Right forelimb (tissue), 1 donor: ENCODE measurements around the gene AP2A2.

Source experiments
- DNase-seq: peaks from one replicate; pipeline ENCODE4 v3.0.0-alpha.2; 2018

The AP2A2 gene

DNA sequence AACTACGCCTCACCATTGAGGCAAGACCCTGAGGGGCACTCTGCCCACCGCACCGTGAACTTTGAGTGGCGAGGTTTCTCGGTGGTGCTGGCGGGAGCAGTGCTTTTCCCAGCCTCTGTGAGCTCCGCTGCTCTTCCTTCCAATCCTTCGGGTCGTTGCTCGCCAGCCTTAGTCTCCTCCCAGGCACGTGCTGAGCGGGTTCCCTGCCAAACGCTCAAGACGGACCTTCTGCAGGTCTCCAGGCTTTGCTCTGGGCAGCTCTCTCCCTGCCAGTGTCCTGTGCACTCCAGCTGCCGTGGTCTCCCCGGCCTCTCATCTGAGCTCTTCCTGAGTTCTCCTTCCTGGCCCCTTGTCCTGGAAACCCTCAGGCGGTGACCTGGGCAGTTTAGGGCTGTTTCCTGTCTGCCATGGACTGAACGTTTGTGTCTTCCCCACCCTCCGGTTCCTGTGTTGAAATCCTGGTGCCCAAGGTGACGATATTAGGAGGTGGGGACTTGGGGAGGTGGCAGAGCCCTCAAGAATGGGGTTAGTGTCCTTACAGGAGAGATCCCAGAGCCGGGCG lies 122.0 kb downstream of the AP2A2 start:
- DNase-seq: no peak

DNA sequence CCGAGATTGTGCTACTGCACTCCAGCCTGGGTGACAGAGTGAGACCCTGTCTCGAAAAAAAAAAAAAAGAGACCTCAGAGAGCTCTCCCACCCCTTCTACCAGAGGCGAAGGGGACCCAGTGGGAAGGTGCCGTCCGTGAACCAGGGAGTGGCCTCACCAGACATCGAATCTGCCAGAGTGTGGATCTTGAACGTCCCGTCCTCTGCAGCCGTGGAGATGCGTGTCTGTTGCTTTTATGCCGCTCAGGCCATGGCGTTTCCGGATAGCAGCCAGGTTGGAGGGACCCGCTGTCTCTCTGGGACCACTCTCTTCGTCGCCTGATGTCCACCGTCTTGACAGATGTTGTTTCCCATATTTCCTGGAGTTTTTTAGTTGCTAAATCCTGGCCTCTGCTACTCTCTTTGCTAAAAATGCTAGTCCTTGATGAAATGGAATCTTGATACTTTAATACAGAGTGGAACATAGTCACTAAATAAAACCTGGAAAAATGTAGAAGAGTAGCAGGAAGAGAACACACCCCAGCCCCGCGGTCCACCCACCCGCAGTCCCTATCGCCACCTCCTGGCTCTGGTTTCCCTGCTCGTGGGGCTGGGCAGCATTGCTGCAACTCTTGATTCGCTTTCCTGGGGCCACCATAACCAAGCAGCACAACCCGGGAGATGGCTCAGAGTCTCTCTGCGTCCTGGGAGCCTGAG lies 122.9 kb downstream of the AP2A2 start:
- DNase-seq: no peak

DNA sequence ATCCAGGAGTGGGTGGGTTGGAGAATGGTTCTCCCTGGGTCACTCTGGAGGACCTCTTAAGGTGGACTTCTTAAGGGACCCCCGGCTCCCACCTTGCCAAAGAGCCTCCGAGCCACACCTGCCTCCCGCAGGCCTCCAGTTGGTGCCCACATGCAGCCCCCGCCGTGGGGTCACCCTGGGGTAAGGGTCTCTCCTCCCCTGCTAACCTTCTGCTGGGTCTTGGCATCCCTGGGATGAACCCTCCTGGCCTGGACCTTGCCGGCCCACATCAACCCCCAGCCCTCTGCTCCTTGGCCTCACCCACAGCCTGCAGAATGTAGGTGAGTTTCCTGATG lies 123.4 kb downstream of the AP2A2 start:
- DNase-seq: no peak

DNA sequence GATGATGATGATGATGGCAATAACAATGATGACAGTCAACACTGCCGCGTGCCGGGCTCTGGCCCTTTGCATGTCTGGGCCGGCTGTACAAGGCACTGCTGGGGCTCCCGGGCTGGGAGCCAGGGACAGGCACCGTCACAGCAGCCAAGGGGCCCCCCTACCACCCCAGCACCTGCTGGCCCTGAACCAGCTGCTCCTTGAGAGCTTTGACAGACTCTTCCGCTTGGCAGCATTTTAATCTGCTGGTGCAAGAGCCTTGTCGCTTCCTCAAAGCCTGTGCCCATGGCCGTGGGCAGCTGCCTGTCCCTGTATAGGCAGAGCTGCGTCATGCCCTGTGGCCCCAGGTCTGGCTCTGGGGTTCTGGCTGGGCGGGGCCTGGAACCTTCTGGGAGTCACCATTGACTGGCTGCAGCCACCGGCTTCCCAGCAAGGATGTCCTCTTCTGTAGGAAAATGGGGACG lies 123.8 kb downstream of the AP2A2 start:
- DNase-seq: peak; percentile 42

DNA sequence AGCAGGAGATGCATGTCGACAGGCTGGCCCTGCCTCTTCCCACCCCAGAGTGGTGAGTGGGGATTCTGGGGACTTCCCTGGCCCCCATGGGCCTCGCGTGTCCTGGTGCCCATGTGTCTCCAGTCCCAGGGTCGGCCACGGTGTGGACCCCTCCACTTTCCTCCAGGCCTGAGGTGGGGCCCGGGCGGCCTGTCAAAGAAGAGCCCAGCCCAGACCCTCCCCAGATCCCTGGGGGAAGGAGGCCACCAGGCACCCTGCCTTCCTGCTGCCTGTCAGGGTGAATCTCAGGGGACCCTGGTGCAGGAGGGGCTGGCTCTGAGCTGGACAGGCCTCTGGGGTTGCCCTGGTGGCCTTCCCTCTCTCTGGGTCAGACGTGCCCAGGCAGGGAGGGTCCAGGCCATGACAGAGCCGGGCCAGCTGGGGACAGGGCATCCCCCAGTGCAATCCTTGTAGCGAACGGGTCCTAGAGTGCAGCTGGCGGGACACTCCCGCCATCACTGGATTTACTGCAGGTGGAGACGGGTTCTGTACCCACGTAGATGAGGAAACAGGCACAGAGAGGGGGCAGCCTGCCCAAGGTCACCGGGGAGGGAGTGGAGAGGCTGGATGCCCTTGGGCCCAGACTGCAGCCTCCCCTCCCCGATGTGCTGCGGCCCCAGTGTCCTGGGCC lies 124.4 kb downstream of the AP2A2 start:
- DNase-seq: no peak

DNA sequence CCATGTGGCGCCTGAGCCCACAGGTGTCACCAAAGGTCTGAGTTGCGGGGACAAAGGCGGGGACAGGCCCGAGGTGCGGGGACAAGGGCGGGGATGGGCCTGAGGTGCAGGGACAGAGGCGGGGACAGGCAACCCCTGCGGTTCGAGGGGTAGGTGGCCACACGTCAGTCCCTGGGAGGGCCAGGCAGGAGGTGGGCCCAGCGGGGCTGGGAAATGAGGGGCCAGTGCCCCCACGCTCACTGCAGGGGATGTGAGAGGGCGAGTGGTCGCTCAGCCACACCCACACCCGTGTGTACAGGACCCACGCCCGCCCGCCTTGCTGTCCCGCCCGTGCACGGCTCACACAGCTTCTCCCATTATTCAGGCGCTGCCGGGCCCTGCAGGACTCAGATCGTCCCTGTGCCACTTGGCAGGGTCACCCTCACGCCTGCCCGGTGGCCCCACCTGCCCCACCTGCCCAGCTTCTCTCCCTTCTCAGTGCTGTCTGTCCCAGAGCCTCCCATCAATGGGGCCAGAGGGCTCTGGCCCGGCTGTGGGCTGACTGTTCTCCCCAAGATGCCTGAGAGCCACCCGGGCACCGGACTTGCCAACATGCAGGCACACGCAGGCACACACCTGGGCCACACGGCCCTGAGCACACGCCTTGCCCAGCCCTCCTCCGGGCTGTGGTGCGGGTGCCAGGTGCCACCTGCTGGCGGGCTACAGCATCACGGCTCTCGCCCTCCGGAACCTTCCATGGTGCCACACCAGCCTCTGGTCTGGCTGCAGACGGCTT lies 125.1 kb downstream of the AP2A2 start:
- DNase-seq: peak; percentile 74

DNA sequence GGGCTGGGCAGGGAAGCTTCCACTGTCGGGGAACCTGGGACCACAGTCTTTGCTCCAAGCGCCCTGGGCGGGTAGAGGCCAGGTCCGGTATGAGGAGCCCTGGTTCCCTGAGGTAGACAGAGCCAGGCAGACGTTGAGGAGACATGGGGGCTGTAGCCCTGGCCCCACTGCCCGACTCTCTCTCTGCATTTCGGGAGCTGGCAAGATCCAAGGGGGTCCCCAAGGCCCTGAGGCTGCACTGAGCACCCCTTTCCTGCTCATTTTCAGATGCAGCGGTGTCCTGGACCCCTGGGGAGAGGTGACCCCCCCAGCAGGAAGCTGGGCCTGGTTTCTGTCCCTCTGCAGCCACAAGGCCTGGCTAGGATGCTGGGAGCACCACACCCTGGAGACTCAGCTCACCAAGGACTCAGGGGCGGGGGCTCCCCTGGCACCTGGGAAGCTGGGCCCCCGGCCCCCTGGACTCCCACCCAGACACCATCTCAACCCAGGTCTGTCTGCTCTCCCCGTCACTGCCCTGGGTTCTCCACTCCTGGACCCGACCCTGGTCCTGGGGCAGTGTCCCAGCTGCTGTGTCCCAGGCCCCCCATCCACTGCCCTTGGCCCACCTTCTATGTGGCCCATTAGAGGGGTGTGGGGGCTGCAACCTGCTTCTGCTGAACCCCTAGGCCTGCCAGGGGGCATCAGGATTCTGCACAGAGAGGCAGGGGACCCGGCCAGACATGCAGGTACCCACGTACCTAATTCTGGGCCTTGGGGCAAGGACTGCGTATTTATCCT lies 125.9 kb downstream of the AP2A2 start:
- DNase-seq: peak; percentile 35

DNA sequence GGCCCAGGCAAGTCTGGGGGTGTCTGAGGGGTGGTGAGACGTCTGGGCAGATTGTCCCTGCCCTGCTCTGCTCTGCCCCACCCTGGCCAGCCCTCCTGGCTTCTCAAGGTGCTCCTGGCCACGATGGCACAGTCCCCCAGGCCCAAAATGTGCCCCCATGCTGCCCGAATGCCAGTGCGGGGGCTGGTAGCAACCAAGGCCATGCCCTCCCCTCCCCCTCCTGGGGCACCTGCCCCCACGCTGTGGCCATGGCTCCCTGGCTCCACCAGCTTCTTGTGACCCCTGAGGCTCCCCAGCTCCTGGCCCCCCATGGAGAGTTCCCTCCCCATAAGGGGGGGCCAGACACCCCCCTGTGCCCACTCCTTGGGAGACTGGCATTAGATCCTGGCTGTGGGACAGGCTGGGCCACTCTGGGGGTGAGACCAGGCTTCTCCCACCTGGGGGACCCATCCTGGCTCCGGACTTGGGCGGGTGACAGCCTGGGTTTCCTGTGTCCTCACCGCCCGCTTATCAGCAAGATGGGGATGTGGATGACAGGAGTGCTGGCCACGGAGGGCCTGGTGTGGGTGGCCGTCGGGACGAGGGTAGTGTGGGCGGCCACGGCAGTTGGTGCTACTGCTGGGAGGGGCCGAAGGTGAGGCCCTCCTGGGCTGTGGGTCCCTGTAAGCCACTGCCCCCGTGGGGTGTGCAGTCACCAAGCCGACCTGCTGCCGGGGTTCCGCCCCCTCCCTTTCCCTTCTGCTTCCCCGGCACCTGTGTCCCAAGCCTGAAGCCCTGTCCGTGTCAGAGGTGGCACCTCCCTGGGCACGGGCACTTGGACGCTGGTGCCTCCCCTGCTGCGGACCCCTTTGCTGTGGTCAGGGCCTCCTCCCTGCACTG lies 126.7 kb downstream of the AP2A2 start:
- peak; percentile 40 for DNase-seq

DNA sequence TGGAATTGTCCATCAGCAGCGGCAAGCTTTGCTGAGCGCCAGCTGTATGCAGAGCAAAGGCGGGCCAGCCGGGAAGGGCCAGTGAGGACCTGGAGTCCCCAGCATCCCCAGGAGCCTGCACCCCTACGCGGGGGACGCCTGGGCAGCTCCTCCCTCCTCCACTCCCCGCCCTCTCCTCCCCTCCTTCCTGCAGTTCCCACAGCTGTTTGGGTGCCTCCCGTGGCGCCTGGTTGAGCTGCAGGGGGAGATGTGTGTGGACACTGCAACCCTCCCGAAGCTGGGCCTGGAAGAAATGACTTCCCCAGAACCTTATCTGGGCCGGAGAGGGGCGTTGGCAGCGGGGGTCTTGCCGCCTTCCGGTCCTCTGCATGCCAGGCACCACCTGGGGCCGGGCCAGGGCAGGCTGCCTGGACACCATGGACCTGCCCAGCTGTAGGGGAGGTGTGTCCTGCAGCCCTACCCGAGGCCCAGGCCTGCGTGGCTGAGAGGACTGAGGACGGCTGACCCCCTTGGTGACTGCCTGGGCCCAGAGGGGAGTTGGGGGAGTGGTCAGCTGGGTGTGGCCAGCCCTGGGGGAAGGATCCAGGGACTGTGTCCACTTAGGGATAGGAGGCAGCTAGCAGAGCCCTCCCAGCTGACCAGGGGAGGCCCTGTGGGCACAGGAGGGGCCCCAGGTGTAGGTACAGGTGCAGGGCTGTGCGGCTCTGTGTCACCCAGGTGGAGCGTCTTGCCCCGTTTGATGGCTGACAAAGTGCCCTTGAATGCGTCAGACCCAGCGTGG lies 127.6 kb downstream of the AP2A2 start:
- DNase-seq: peak; percentile 41

DNA sequence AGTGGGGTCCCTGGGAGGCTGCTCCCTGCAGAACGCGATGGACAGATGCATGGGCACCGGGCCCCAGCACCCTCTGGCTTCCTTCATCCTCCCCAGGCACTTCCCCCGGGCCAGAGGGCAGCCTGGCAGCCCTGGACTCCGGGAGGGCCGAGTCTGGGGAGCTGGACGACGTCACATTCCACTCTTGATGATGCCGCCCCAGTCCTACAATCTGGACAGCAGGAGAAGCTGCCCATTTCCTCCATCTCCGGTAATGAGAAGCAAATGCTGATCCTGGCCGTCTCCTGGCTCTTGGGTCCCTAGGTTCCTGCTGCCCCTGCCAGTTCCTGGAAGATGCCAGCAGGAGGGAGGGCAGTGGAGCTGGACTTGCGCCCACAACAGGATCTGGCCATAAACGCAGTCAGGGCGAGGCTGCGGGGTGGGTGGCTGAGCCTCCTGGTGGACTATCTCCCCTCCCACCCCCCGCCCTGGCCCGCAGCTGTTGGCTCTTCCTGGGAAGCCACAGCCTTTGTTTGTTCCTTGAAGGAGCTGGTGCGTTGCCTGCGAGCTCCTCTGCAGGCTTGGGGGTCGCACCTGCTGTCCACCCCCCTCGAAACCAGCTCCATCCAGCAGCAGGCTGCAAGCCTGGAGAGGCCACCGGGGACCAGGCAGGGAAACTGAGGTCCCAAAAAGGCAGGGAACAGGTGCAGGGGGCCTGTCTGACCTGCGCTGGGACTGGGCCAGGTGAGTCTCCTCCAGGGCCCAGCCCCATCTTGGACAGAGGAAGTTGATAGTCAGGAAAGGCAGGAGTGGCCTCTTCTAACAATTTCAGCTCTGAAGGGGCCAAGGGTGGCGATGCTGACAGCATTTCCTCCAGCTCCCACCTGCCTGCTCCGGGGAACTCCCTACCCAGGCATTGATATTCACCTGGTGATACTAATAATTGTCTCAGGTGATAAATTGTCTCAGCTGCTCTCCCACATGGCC lies 128.8 kb downstream of the AP2A2 start:
- peak; percentile 45 for DNase-seq

DNA sequence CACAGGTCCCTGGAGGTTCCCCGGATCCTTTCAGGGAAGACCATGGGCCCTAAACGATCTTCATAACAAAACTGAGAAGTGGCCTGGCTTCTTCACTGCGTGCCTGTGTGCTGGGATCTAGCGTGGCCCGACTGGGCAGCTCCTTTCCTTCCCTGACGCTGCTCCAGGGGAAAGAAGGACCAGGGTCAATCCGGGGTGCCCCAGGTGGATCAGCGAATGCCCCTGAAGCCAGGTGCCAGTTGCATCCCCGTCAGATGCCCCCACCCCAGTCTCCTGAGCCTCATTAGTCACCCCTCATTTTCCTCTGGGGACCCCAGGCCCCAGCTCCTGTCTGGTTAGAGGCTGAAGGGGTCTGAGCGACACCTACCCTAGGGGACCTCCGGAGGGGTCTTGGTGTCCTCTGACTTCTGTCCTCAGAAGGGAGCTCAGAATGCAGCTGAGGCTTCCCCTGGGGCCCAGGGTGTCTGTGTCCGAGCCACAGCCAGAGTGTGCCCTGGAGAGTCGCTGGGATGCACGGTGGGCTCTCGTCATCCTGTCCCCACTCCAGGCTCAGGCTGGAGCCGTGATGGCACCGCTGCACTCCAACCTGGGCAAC lies 129.5 kb downstream of the AP2A2 start:
- no peak for DNase-seq

DNA sequence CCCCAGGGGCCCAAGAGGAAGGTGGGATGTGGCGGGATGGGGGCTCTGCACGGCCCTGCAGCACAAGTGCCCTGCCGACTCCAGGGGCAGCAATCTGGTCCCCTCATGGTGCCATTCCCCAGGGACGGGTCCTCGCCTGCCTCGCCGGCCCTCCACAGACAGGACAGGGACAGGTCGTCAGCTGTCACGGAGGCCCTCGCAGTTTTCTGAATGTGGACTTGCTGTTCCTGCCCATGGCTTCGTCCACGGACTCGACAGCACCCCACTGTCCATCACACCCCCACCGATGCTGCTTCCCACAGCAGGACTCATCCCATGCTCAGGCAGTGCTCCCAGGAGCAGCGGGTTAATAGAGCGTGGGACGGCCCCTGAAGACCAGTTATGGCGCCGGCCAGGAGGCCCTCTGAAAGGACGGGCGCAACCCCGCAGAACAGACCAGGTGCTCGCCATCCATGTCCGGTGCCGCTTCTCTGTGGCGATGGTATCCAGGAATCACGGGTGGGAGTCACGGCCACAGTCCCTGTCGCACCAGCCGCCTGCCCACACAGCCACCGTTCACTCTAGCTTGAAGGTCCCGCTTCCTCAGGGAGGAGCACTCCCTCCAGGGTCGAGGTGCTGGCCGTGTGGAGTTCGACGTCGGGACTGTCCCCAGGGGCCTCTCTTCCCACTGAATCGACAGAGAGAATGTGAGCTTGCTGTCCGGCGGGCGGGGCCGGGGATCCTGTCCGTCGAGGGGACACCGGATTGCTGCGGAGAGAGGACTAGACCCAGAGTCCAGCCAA lies 130.5 kb downstream of the AP2A2 start:
- no peak for DNase-seq

DNA sequence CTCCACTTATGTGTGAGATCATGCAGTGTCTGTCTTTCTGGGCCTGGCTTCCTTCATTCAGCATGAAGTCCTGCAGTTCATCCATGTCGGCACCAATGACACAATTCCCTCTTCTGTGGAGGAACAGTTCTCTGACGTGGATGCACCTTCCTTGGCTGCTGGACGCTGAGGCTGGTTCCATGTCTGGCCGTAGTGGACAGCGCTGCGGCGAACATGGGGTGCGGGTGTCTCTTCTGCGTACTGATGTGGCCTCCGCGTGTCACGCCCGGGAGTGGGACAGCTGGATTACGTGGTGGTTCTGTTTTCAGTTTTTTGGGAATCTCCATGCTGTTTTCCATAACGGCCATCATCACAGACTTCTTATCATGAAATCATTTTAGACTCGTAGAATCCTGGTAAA lies 132.1 kb downstream of the AP2A2 start:
- DNase-seq: no peak

DNA sequence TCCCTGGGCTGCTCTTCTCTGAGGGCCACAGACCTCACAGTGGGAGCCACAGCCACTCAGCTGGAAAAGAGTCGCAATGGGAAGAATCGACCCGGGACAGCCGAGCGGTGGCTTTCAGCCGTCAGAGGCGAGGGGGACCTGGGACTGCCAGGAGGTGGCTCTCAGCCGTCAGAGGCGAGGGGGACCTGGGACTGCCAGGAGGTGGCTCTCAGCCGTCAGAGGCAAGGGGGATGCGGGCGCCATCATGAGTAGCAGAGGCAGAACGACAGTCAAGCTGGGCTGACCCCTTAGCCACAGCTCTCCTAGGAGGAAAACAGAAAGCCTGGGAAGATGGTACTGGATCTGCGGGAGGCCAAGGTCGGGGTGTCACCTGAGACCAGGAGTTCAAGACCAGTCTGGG lies 134.1 kb downstream of the AP2A2 start:
- no peak for DNase-seq

DNA sequence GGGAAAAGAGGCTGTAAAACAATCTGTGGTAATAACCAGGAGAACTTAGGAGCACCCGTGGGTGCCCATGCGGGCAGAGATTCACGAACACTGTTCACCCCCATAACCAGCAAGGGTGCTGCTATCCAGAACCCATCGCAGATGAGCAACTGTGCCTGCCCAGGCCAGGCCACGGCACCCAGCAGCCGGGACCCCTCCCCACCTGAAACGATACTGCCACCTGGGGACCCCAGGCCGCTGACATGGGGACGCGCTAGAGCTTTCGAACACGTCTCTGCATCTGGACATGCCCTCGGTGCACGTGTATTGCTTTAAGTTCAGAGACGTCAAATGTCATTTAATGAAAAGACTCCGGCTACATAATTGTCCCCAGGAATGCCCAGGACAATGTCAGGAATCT lies 134.7 kb downstream of the AP2A2 start:
- DNase-seq: no peak

DNA sequence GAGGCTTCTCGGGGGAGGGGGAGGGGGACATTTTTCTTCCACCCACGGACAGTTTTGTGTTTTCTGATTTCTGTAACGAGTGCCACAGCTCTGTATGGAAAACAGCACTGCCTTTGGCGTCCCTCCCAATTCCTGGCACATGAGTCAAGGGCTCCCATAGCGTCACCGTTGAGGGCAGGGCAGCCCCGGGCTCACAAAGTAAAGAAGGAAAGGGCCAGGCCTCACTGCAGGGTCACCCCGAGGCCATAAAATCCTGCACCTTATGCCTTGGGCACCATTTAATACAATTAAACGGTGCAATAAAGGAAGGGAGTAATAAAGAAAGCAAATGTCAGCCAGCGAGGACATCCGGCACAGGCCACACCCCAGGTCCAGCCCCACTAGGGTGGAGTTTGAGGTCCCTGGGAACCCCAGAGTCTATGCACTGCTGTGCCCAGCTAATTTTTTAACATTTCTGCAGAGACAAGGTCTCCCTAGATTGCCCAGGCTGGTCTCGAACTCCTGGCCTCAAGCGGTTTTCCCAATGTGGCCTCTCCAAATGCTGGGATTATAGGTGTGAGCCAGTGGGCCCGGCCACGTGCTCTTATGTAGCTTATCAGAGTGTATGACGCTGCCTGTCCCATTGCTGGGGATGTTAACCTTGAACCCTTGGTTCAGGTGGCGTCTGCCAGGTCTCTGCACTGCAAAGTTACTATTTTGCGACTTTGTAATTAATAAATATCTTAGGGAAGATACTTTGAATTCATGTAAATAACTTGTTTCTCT lies 135.4 kb downstream of the AP2A2 start:
- DNase-seq: no peak
